ENCODE measurements around the gene EMC7.
"Not testable (repeated sequence)": the region's sequence is repeated elsewhere in the genome, so short reads cannot be mapped to it uniquely, and the experiment has no call there.

The EMC7 gene
- 19.6 to 35.3 (median 28.9) reads per million in 4 experiments for total RNA-seq

DNA sequence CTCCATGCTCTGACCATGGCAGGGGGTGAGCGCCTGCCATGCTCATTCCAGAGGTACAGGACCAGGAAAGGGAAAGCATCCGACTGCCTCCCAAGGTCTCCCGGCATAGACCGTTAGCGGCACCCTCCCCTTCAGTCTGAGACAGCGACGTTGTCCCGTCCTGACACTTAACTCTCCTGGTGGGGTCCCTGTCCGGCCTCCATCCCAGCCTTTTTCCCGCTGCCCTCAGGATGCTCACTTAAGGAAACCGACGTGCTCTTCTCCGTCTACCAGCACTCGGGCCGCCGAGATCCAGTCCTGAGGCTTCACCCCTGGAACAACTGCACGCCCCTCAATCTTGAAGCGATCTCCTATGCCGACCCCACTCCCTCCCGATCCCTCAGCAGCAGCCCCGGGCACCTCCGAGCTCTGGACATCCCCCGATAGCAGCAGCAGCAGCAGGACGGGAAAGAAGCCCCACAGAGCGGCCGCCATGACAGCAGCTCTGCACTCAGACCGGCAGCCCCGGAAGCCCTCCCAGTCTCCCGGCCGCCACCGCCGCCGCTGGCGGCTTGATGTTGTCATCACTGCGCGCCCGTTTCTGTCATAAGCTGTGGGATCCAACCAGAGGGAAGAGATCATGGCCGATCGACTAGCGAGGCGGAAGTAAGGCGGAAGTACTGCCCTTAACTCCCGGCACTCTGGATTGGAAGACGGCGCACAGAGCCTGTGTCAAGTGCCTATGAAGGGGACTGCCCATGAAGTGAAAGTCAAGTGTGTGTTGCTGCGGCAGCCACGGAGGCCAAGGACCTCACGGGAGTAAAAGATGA lies at the start of gene EMC7, which contains the start of gene PGBD4:
TSS of gene EMC7 (minus strand) at position 497 of the 809 bp plus-strand sequence. CDS start at position 474, 23 bp downstream.
TSS of gene PGBD4 (plus strand) at position 718 of the 809 bp plus-strand sequence. CDS start 449 bp downstream, outside the sequence.
- peak; percentile 98 for DNase-seq

DNA sequence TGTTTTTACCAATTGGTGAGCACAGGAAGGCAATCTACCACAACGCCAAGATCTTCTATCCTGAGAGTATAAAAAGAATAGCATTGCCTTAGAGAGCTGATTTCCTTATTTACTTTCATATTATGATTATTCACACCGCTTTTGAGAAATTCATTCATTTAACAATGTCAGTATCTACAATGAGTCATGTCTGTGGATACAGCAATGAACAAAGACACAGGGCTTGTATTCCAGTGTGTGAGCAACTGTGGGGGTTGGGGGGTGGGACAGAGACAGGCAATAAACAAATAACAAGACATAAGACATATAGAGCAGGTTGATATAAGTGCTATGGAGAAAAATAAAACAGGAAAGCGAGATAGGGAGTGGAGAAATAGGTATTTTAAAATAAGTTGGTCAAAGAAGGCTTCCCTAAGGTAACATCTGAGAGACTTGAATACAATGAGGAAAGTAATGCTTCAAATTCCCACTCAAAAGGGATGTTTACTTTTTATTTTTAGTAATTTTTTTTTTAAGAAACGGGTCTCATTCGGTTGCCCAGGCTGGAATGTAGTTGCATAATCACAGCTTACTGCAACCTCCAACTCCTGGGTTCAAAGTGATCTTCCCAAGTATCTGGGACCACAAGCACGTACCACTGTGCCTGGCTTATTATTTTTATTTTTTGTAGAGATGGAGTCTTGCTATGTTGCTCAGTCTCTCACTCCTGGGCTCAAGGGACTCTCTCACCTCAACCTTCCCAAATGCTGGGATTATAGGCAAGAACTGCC lies 45.9 kb upstream of the EMC7 start:
- no peak for DNase-seq

DNA sequence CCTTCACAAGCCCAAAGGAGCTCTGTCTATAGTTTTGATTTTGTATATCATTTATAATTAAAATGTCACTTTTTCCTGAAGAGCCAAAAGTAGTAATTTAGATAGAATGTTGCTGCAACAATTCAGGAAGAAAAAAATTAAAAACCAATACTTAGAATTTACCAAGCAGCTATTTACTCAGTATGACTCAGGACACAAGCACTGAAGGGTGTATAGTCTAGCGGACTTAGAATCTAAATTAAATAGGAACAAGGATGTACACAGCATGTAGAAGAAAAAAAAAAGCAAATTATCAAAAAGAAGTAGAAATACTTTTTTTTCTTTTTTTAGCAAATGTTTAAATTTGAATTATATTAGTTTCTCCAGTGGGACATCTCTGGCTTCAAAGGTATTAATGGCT lies 31.8 kb upstream of the EMC7 start:
- no peak for DNase-seq

DNA sequence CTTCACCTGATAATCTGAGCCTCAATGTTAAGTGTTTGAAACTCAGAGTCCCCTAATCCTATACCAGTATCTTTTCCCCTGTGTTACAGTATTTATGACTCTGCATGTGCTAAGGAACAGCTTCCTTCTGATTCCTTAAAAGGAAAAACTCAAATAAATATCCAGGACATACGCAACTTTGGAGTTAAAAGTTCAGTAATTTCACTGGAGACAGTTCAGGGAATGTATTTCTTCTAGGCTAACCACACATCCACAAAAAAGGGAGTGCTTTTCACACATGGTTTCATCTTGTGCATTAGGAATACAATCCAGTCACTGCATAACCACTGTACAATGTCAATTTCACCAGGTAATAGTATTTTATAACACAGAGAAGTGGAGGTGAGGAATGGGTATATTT lies 31.2 kb upstream of the EMC7 start:
- DNase-seq: no peak

DNA sequence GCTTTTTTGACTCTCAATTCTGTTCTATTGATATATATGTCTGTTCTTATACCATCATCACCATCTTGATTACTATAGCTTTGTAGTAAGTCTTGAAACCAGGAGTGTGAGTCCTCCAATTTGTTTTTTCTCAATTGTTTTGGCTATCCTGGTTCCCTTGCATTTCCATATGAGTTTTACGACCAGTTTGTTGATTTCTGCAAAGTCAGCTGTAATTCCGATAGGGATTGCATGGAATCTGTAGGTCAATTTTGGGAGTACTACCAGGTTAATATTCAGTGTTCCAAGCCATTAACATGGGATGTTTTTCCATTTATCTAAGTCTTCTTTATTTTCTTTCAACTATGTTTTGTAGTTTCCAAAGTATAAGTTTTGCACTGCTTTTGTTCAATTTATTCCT lies 27.2 kb upstream of the EMC7 start:
- no peak for DNase-seq

DNA sequence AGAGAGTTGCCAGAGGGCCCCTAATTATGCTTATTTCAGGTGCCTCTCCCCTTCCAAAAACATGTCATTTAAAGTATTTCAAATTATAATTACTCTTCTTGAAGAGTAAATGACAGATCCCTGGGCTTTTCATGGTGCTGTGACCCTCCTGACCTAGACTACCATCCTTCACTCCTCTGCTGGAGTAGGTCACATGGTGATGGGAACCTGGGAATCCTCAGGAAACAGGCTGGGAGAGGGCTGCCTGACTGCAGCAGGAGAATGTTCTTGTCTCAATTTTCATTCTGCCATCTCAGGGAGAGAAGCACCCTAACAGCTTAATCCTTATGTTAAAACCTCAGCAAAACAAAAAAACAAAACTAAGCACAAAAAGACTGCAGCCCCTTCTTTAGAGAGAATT lies 24.9 kb upstream of the EMC7 start:
- no peak for DNase-seq

DNA sequence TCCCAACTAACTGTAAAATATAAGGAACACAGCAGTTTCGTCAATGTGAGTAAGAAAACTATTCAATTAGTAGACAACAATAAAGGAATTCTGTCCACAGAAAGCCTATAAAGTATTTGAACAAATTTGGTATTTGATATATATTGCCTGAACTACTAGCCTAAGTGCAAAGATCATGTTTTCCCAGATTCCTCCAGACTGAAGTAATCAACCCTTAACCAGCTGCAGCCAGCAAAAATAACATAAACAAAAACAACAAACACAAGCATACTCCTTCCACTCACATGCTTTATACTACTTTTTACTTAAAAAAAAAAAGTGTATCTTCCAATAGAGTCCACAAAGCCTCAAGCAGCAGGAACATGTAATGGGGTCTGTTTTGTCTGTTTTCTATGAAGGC lies 24.3 kb upstream of the EMC7 start:
- DNase-seq: no peak

DNA sequence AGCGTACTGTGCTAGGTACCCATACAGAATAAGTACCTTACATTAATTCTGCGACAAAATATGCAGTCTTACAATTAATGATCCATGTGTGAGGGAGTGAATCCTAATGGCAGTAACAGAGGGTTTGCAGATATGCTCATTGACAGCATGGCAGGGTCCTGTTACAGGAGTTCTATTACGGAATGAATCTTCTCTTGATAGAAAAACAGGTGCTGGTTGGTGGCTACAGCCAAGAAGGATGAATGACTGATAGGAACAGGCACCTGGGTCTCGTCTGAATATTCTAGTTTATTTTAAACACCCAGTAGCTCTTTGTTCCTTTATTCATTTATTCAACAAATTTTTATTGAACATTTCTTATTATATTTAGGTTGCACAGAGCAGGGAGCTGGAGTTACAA lies 23.0 kb upstream of the EMC7 start:
- no peak for DNase-seq

DNA sequence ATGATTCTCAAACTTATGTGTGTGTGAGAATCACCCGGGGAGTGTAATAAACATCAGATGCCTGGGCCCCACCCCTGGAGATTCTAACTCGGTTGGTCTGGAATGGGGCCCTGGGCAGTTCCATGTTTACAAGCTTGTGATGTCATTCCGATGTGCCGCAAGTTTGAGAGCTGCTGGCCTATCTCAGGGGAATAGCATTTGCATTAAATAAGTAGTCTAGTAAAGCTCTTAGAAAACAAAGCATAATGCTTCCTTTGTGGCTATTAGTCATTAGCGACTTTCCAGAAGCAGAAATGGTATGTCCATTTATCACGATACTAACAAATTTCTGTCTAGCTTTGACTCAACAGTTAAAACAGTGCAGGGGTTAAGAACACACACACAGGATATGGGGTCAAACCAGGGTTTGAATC lies 21.1 kb upstream of the EMC7 start:
- DNase-seq: no peak

DNA sequence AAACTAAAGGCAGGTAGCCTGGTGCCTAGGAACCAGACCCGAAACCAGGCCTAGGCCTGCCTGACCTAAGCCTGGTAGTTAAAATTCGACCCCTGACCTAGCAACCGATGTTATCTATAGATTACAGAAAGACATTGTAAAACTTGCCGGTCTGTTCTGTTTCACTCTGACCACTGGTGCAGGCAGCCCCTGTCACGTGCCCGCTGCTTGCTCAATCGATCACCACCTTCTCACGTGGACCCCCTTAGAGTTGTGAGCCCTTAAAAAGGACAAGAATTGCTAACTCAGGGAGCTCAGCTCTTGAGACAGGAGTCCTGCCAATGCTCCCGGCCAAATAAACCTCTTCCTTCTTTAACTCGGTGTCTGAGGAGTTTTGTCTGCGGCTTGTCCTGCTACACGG lies 20.1 kb upstream of the EMC7 start:
- DNase-seq: not testable (repeated sequence)

DNA sequence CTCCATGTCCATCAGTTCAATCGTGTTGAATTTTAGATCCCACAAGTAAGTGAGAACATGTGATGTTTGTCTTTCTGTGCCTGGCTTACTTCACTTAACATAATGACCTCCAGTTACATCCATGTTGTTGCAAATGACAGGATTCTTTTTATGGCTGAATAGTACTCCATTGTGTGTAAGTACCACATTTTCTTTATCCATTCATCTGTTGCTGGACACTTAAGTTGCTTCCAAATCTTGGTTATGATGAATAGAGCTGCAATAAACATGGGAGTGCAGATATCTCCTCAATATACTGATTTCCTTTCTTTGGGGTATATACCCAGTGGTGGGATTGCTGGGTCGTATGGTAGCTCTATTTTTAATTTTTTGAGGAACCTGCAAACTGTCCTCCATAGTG lies 18.8 kb upstream of the EMC7 start:
- DNase-seq: not testable (repeated sequence)

DNA sequence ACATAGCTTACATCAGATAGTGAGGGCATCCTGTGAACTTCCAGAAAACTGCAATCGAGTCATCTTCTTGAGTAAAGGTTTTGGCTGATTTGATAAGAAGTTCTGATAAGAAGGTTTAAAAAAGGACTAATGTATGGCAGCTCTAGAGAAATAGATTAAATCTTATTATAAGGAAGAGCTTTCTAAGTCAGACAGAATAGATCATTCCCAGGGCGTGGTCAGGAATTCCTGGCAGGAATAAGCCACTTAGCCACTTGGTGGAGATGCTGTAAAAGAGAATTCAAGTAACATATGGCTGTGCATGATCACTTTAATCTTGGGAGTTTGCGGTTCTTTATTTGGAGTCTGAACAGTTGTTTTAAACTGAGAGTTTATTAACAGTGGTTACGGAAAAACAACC lies 17.6 kb upstream of the EMC7 start:
- no peak for DNase-seq

DNA sequence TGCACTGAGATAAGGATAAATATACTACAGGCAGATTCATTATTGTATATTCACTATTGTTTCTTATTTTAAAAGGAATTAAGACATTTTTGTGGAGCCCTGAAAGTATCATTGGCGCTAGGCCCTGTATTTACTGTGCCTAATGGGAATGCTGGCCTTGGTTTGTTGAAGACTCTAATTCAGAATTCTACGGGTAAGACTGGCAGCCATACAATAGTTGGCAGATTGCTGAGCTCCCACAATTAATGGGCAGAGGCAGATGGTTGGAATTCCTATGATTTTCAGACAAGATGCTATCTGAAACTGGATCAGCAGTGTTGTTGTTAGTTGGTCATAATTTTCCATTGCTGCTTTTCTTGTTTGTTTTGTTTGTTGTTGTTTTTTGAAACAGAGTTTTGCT lies 15.0 kb upstream of the EMC7 start:
- no peak for DNase-seq

DNA sequence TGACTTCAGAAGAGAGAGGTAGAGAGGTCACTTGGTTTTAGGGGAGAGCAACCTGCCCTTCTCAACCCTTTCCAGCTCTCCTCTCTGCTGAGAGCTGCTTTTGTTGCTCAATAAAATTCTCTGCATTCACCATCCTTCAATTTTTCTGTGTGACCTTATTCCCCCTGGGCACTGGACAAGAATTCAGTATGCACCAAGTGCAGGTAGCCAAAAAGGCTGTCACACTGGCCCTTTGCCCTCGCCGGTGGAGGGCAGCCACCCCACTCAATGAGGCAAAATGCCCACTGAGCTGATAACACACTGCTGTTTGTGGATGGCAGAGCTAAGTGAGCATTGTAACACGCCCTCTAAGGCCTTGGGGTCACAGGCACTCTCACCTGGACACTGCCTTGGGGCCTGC lies 13.1 kb upstream of the EMC7 start:
- DNase-seq: no peak

DNA sequence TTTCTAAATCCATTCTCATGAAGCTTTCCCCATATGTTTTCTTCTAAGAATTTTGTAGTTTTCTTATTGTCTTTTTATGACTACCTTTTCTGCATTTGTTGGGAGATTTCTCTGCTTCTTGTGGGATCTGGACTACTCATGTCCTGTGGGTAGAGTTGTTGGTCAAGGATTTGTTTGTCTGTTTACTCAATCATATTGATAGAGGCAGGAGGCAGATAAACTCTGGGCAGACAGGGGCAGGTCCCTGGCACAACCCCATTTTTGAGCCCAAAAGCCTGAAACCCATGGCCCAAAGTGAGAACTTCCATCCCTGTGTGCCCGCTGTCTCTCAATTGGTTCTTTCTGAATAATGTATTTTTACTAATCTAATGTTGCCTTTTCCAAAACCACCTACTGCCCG lies 12.6 kb upstream of the EMC7 start:
- DNase-seq: no peak

DNA sequence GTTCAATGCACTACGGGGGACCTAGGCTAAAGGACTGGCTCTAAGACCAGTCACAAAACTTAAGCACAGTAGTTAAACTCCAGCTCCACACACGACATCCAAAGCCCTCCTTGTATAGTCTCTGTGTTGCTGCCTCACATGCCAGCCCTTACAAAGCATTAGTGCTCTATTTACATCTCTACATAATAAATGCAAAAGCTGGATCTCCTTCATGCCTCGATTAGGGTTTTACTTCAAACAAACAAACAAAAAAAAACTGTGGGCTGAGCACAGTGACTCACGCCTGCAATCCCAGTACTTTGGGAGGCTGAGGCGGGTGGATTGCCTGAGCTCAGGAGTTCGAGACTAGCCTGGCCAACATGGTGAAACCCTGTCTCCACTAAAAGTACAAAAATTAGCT lies 9.8 kb upstream of the EMC7 start:
- no peak for DNase-seq

DNA sequence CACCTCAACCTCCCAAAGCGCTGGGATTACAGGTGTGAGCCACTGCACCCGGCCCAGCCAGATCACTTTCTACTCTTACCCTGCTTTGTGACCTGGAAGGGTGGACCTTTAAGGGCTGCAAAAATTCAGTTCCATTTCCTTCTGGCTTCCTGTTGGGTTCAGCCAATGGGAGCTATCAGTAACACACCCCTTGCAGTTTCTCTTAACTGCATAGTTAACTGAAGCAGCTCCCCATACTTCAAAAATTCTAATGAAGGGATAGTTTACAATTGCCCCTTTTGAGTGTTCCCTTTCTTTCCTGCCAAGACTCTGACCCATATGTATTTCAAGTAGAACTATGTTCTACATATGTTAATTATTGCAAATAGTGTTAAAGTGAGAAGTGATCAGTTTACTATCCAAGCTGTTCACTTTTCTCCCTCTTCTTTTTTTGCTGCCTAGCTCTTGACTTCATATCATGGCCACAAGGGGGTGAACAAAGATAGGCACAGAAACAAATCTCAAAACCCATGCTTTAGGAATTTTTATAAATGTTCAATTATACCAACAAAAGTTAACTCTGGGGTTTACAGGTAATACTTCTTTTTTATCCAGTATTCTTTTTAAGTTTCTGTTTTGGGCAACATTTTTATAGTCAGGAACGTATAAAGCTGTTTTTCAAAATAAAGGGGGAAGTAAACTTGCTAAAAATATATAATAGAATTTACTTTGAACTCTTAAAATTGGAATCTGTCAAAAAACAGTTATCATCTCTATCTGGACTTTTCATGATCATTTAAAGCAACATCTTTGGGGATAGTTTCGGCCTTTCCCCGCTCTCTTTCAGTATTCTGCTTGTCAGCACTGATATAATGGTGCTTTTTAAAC lies 8.4 kb upstream of the EMC7 start:
- DNase-seq: no peak

DNA sequence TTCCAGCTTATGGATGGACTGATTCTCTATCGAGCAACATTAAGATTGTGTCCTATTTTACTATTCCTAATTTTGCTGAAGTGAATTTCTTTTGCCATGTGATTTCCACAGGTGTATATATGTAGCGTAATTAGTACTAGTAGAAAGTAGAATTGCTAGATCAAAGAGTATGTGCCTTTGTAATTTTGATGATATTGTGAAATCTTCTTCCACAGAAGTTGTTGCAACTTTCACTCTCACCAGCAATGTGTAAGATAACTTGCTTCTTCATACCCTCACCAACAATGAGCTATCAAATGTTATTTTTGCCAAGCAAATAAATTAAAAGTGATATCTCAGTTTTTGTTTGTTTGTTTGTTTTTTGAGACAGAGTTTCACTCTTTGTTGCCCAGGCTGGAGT lies 5.7 kb upstream of the EMC7 start:
- DNase-seq: no peak

DNA sequence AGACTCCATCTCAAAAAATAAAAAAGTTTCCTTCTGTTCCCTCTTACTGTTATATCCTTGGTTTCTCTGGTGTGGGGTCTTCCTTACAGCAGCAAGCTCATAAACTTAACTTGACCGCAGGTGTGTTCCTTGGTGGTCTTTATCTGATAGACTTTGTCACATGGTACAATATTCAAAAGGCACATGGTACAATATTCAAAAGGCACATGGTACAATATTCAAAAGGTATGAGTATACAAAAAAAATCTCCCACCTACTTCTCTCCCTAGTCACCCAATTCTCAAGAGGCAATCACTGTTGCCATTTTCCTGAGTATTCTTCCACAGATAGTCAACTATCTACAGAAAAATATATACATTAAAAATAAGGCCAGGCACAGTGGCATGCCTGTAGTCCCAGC lies 4.8 kb upstream of the EMC7 start:
- DNase-seq: no peak

DNA sequence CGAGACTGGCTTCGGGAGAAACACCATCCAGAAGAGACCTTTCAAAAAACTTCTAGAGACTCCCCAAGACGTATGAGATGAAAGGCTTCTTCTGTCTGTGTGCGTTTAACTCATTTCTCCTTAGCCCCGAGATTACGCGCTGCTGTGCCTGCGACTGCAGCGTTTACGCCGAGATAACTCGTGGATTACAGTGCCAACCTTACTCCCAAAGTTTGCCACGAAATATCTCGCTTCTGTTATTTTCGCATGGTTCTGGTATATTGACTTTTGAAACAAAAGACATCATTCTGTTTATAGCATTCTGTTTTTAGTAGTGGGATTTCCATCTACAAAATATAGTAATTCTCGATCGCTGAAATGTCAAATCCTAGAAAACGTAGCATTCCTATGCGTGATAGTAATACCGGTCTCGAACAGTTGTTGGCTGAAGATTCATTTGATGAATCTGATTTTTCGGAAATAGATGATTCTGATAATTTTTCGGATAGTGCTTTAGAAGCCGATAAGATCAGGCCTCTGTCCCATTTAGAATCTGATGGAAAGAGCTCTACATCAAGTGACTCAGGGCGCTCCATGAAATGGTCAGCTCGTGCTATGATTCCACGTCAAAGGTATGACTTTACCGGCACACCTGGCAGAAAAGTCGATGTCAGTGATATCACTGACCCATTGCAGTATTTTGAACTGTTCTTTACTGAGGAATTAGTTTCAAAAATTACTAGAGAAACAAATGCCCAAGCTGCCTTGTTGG lies 688 bp upstream of the EMC7 start:
- DNase-seq: no peak

DNA sequence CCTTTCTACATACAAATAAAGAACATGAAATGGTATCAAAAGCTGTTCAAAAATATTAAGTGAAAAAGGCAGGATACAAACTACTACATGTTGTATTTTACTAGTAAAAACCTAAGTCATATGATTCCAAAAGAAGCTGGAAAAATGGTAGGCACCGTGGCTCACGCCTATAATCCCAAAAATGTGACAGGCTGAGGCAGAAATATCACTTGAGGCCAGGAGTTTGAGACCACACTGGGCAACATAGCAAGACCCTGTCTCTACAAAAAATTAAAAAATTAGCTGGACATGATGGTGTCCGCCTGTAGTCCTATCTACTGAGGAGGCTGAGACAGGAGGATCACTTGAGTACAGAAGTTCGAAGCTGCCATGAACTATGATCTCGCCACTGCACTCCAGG lies 1.7 kb downstream of the EMC7 start:
- DNase-seq: no peak

DNA sequence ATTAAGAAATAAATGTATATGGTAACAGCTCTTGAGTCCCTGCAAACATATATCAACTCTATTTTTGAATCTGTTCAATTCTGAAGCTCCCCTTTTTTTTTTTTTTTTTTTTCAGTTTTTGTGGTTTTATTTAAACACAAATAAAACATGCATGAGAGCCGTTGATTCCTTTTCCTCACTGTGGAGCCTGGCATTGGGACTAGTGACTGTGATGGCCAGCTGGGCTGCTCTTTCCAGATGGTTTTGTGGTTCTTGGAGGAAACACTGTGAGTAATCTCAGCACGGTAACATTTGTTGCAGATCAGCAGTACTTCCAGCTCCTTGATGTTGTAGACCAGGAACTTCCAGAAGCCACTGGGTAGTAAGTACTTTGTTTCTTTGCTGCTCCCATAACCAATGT lies 15.9 kb downstream of the EMC7 start:
- no peak for DNase-seq
